HepG2 (cell line): Measurements from ENCODE around the gene NPBWR2. TPM values are rescaled to one million over a fixed set of nuclear protein-coding genes. Genes with fewer than 3 reads are reported as not detected.
"Not testable (repeated sequence)": the region's sequence is repeated elsewhere in the genome, so short reads cannot be mapped to it uniquely, and the experiment has no call there.

ENCODE experiments used
- ATAC-seq: fragments of 200-7000 bp; cut with Tn5 transposase; 3 replicates; pipeline ENCODE4 v1.9.1; 2020; ENCODE audit warnings: mild to moderate bottlenecking, moderate library complexity
- BruUV-seq: library from RNA; stranded (reverse); fragments of 400-500 nt; replicated peaks from 2 replicates; lab custom pipeline; 2021; lab: Mats Ljungman, UMichigan
- CTCF ChIA-PET: fragments of 300-600 bp; formaldehyde crosslinking; extraction: SDS; loops from one replicate; lab custom pipeline; 2021; ENCODE audit warnings: low total read pairs, inconsistent platforms, low intra/inter-chr PET ratio; lab: Yijun Ruan, JAX
- POLR2A ChIA-PET: fragments of 350-600 bp; sonication (Branson Sonifier 250); formaldehyde crosslinking; loops from one replicate; lab custom pipeline; 2020; ENCODE audit warnings: antibody characterized with exemption, inconsistent platforms; lab: Yijun Ruan, JAX
- DNase-seq: peaks from one replicate; pipeline ENCODE4 v3.0.0-alpha.2; 2015; ENCODE audit warnings: low spot score
- FAIRE-seq: peaks from 3 replicates; lab custom pipeline; 2011; peaks lifted over from hg19 to GRCh38; lab: Jason Lieb, UNC
- H2AFZ ChIP-seq: one replicate; pipeline ENCODE4 v1.6.1; 2011; ENCODE audit warnings: low read length, inconsistent platforms
- H3K27ac ChIP-seq: fragments of 300-600 bp; 3 replicates; pipeline ENCODE4 v1.8.0; 2011; ENCODE audit warnings: mixed run types, mild to moderate bottlenecking, mixed read lengths, low read length, inconsistent platforms; ENCODE audit not compliant: insufficient read depth; ENCODE audit errors: extremely low read length
- H3K27me3 ChIP-seq, 2 experiments: fragments of 200-600 bp in 1 of 2; 2 replicates in 1 of 2; 3 replicates in 1 of 2; pipeline versions ENCODE4 v1.6.0 to v1.8.0; 2011; ENCODE audit warnings: low read length in 2 of 2, mild to moderate bottlenecking in 2 of 2, moderate library complexity in 2 of 2, inconsistent platforms in 1 of 2; ENCODE audit not compliant: insufficient read depth in 2 of 2, control insufficient read depth in 1 of 2
- H3K36me3 ChIP-seq, 2 experiments: fragments of 200-600 bp in 1 of 2; replicated peaks in 1 of 2; 2 replicates in 1 of 2; 3 replicates in 1 of 2; pipeline versions ENCODE4 v1.5.1 to v1.8.0; 2011; ENCODE audit warnings: low read length in 2 of 2, inconsistent platforms in 1 of 2; ENCODE audit not compliant: insufficient read depth in 2 of 2, control insufficient read depth in 1 of 2
- H3K4me1 ChIP-seq: 2 replicates; pipeline ENCODE4 v1.5.1; 2012; ENCODE audit warnings: low read length, inconsistent platforms; ENCODE audit not compliant: insufficient read depth
- H3K4me2 ChIP-seq: 2 replicates; pipeline ENCODE4 v1.6.0; 2011; ENCODE audit warnings: low read depth, low read length, inconsistent platforms
- H3K4me3 ChIP-seq, 3 experiments: fragments of 200-600 bp in 1 of 3; sonication (generic), shearing (Covaris generic) in 1 of 3; replicated peaks in 1 of 3; 2 replicates each; pipeline ENCODE4 v1.5.1; 2011 to 2016; ENCODE audit warnings: low read length in 3 of 3, inconsistent platforms in 2 of 3, low read depth in 2 of 3, mild to moderate bottlenecking in 2 of 3, control low read depth in 1 of 3, mixed read lengths in 1 of 3; ENCODE audit not compliant: insufficient read depth in 1 of 3
- H3K79me2 ChIP-seq: one replicate; pipeline ENCODE4 v1.6.1; 2011; ENCODE audit warnings: low read length, inconsistent platforms; ENCODE audit not compliant: insufficient read depth
- H3K9ac ChIP-seq: 2 replicates; pipeline ENCODE4 v1.6.0; 2011; ENCODE audit warnings: mild to moderate bottlenecking, low read depth, low read length, inconsistent platforms; ENCODE audit not compliant: insufficient read depth
- H3K9me3 ChIP-seq: 2 replicates; pipeline ENCODE4 v1.5.1; 2012; ENCODE audit warnings: mild to moderate bottlenecking, low read length
- H4K20me1 ChIP-seq: 2 replicates; pipeline ENCODE4 v1.6.0; 2011; ENCODE audit warnings: inconsistent platforms, mild to moderate bottlenecking, low read length, moderate library complexity; ENCODE audit not compliant: insufficient read depth
- CBX2 ChIP-seq, 2 experiments: fragments of 200-600 bp in 1 of 2; sonication (generic); formaldehyde crosslinking in 1 of 2; IDR thresholded peaks; 2 replicates each; pipeline versions ENCODE4 v1.7.0 to v1.8.1; 2018 to 2022; ENCODE audit warnings: low read depth in 2 of 2, low read length in 1 of 2, mild to moderate bottlenecking in 1 of 2, missing genetic modification reagents in 1 of 2
- KDM2A ChIP-seq: sonication (generic); formaldehyde crosslinking; IDR thresholded peaks from 2 replicates; pipeline ENCODE4 v1.4.0; 2020; ENCODE audit warnings: low read depth, missing genetic modification reagents, borderline replicate concordance
- MYNN ChIP-seq: sonication (generic); formaldehyde crosslinking; IDR thresholded peaks from 2 replicates; pipeline ENCODE4 v1.4.0; 2020; ENCODE audit warnings: mild to moderate bottlenecking, low read depth, missing genetic modification reagents
- SSRP1 ChIP-seq: IDR thresholded peaks from 2 replicates; pipeline ENCODE4 v1.6.1; 2016; ENCODE audit warnings: control low read depth
- ZNF260 ChIP-seq: sonication (generic); formaldehyde crosslinking; IDR thresholded peaks from 2 replicates; pipeline ENCODE4 v1.4.0; 2020; ENCODE audit warnings: missing genetic modification reagents, low read depth, mild to moderate bottlenecking, borderline replicate concordance
- ZNF780A ChIP-seq: sonication (generic); formaldehyde crosslinking; IDR thresholded peaks from 2 replicates; pipeline ENCODE4 v1.8.0; 2022; ENCODE audit warnings: mild to moderate bottlenecking, missing genetic modification reagents, moderate library complexity
- ZNF891 ChIP-seq: sonication (generic); formaldehyde crosslinking; IDR thresholded peaks from 2 replicates; pipeline ENCODE4 v1.5.0; 2020; ENCODE audit warnings: mild to moderate bottlenecking, missing genetic modification reagents
- WGBS: methylation state at CpG from one replicate; pipeline ENCODE4 v1.1.6; 2017; ENCODE audit warnings: low lambda C conversion rate; 5-methylcytosine and 5-hydroxymethylcytosine counted together
- in situ Hi-C: cut with HindIII; loops from 2 replicates; pipeline ENCODE4 v1.10.0; 2017; ENCODE audit warnings: low pct_unique_long_range_greater_than_20kb; ENCODE audit not compliant: extremely low pct_ligation_motif_present
- intact Hi-C: fragments of 100-400 bp; cut with micrococcal nuclease; formaldehyde crosslinking; loops from one replicate; pipeline ENCODE4 v1.10.0; 2022; ENCODE audit not compliant: unreplicated experiment
- polyA plus RNA-seq, 8 experiments: library from polyadenylated mRNA; depleted of rRNA in 3 of 8; stranded (reverse) in 7 of 8; unstranded in 1 of 8; fragments of >200 nt; fragmentation: Illumina TruSeq in 4 of 8; extraction: Trizol in 4 of 8; gene quantifications; 2 replicates each; pipeline versions ENCODE4 v1.2.1 to v1.2.3, GENCODE V29; 2011 to 2016; ENCODE audit warnings: low read depth in 4 of 8, missing spikeins in 1 of 8, mixed read lengths in 1 of 8; ENCODE audit not compliant: insufficient read depth in 1 of 8
- total RNA-seq, 5 experiments: library from RNA; depleted of rRNA; stranded (reverse); fragments of >200 nt; fragmentation: Illumina TruSeq; extraction: Trizol; gene quantifications; 2 replicates each; pipeline ENCODE4 v1.2.3, GENCODE V29; 2016; ENCODE audit warnings: low read depth in 1 of 5

Gene NPBWR2
- total and polyA plus RNA-seq, 2 of the 13 experiments (the other 11 are each of a cell fraction or from before 2014, with no cell fraction given): not detected

DNA sequence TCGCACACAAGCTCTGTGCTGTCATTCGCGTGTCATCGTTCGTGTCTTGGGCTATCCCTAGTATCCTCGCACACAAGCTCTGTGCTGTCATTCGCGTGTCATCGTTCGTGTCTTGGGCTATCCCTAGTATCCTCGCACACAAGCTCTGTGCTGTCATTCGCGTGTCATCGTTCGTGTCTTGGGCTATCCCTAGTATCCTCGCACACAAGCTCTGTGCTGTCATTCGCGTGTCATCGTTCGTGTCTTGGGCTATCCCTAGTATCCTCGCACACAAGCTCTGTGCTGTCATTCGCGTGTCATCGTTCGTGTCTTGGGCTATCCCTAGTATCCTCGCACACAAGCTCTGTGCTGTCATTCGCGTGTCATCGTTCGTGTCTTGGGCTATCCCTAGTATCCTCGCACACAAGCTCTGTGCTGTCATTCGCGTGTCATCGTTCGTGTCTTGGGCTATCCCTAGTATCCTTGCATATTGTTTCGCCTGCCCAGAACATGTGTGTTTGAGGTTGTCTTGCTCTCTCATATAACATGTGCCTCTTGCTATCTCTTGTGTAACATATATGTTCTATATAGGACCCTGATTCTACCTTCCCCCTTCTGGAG is 20.0 kb downstream of the NPBWR2 start:
- H3K4me2 ChIP-seq, H3K36me3 ChIP-seq, BruUV-seq, H4K20me1 ChIP-seq, intact Hi-C loops, POLR2A ChIA-PET, FAIRE-seq, CTCF ChIA-PET, H3K79me2 ChIP-seq, in situ Hi-C loops, DNase-seq, H3K4me3 ChIP-seq, H2AFZ ChIP-seq, H3K27ac ChIP-seq, H3K9ac ChIP-seq, H3K9me3 ChIP-seq, ATAC-seq: not testable (repeated sequence)
- H3K4me1 ChIP-seq: peaks cover 25% of the 10 kb centered on the region
- peaks cover 31 to 73% of the 10 kb centered on the region in 2 experiments for H3K27me3 ChIP-seq
- WGBS: 78% methylated on average over 10 of the region's 36 CpGs

DNA sequence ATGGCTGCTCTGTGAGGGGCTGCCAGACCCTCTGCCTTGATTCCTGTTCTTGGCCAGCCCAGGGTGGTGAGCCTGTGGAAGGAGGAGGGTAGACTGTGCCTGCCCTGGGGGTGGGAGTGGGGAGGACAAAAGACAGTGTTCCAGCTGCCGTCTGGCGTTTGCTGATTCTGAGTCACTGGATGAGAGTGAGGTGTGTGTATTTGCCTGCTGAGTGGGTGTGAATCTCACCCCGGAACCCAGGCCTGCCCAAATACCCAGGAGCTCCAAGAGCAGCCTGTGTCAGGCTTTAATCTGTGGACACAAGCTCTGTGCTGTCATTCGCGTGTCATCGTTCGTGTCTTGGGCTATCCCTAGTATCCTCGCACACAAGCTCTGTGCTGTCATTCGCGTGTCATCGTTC is 20.6 kb downstream of the NPBWR2 start:
- DNase-seq (no peak), ATAC-seq (no peak), FAIRE-seq (no peak)
- Histone ChIP-seq H3K4me3 (no peak overlapping the region), H3K79me2 (no peaks in the 10 kb centered on the region), H3K4me1 (peaks cover 28% of the 10 kb centered on the region), H4K20me1 (peaks cover 7% of the 10 kb centered on the region; the same call in 1 of the 2 replicates), H3K27ac (no peak overlapping the region), H3K36me3 (no peaks in the 10 kb centered on the region), H3K9me3 (no peaks in the 10 kb centered on the region), H3K27me3 (peaks cover 29 to 68% of the 10 kb centered on the region in 2 experiments), H3K4me2 (no peak overlapping the region), H3K9ac (no peak overlapping the region), H2AFZ (no peak overlapping the region)
- intact Hi-C loops: no loop called here
- BruUV-seq: no TSS peak
- WGBS: 60% methylated on average over 11 of the region's 11 CpGs
- POLR2A ChIA-PET: no interaction called here
- in situ Hi-C loops: no loop called here
- CTCF ChIA-PET: no interaction called here
- TF ChIP-seq ZNF780A (CRISPR knock-in tag) (no peak), CBX2 (IDR thresholded peaks at IDR 0.05; ENCODE audit: low read depth, low read length) (no peak), CBX2 (CRISPR knock-in tag; IDR thresholded peaks at IDR 0.05; ENCODE audit: low read depth) (no peak), ZNF260 (CRISPR knock-in tag) (no peak), MYNN (CRISPR knock-in tag) (no peak), SSRP1 (CRISPR knock-in tag) (no peak), KDM2A (CRISPR knock-in tag) (no peak), ZNF891 (CRISPR knock-in tag) (no peak)
- TF ChIP-seq, all 625 proteins: peak for 0
